Hepatocyte (in vitro differentiated cells): ENCODE results near the gene HES1.

Experiments
- CTCF ChIP-seq: fragments of 200-600 bp; sonication (generic); IDR thresholded peaks from 2 replicates; pipeline ENCODE4 v1.5.1; 2016; ENCODE audit warnings: antibody characterized with exemption, mild to moderate bottlenecking; ENCODE audit not compliant: poor library complexity
- EZH2 ChIP-seq: fragments of 200-600 bp; sonication (generic); IDR thresholded peaks from 2 replicates; pipeline ENCODE4 v1.6.1; 2016; ENCODE audit warnings: antibody characterized with exemption, mild to moderate bottlenecking, borderline replicate concordance

GRCh38 chr3:194142156-194142910 lies 6.4 kb downstream of the HES1 start:
- no peak for TF ChIP-seq CTCF
- TF ChIP-seq EZH2, result no peak
